IPS-NIHi11 (cell line): ENCODE data around the gene MELTF.
A peak's percentile ranks its signal among the peaks of the same experiment; 100 is the strongest.

Source experiments
- DNase-seq: peaks from one replicate; pipeline ENCODE4 v3.0.0; 2012; ENCODE audit warnings: mixed read lengths, low spot score

MELTF gene

GRCh38 chr3:196968233-196969133 lies 61.1 kb downstream of the MELTF start, which contains the start of gene PIGZ:
PIGZ (minus strand) TSS chr3:196968833; CDS start chr3:196952031, 16,802 bp downstream.
- DNase-seq, result peak; percentile 76

GRCh38 chr3:196967412-196968232 lies 62.0 kb downstream of the MELTF start:
- no peak for DNase-seq

- peak; percentile 43 for DNase-seq
These were observed 62.9 kb downstream of the MELTF start for GRCh38 chr3:196966526-196967401.

- no peak for DNase-seq
These were observed 63.8 kb downstream of the MELTF start for GRCh38 chr3:196965804-196966173.

- no peak for DNase-seq
These were observed 64.4 kb downstream of the MELTF start for GRCh38 chr3:196965112-196965803.

- DNase-seq, result no peak
These were observed 66.0 kb downstream of the MELTF start for GRCh38 chr3:196963631-196963953.

GRCh38 chr3:196962930-196963630 lies 66.5 kb downstream of the MELTF start:
- no peak for DNase-seq

GRCh38 chr3:196962108-196962929 lies 67.3 kb downstream of the MELTF start:
- DNase-seq, result no peak

- no peak for DNase-seq
These were observed 74.8 kb downstream of the MELTF start for GRCh38 chr3:196954832-196955231.
